K562 (cell line): ENCODE measurements around the gene UNKL. TPM values are rescaled to one million over a fixed set of nuclear protein-coding genes. Genes with fewer than 3 reads are reported as not detected.

Source experiments
- CTCFL ChIP-seq: IDR thresholded peaks from 2 replicates; pipeline ENCODE4 v1.6.1; 2011; ENCODE audit warnings: borderline replicate concordance, low read depth, mild to moderate bottlenecking, moderate library complexity, low read length; ENCODE audit not compliant: insufficient read depth, poor library complexity, severe bottlenecking
- ELK1 ChIP-seq: sonication (generic); formaldehyde crosslinking; IDR thresholded peaks from 2 replicates; pipeline ENCODE4 v1.8.1; 2022; ENCODE audit warnings: missing genetic modification reagents
- FOXK1 ChIP-seq: sonication (generic); formaldehyde crosslinking; IDR thresholded peaks from 2 replicates; pipeline ENCODE4 v1.8.0; 2022; ENCODE audit warnings: missing genetic modification reagents, mild to moderate bottlenecking, borderline replicate concordance
- MEF2A ChIP-seq: IDR thresholded peaks from 2 replicates; pipeline ENCODE4 v1.6.1; 2011; ENCODE audit warnings: low read depth, mild to moderate bottlenecking, low read length, moderate library complexity; ENCODE audit not compliant: control insufficient read depth
- PHF8 ChIP-seq: fragments of 200-600 bp; sonication (generic); IDR thresholded peaks from 2 replicates; pipeline ENCODE4 v1.6.1; 2012; ENCODE audit warnings: mixed run types, mild to moderate bottlenecking, inconsistent platforms, low read length, moderate library complexity, borderline replicate concordance
- SMAD3 ChIP-seq: fragments of 450-650 bp; formaldehyde crosslinking; conservative IDR thresholded peaks from 2 replicates; pipeline ENCODE4 v1.4.0; 2020; ENCODE audit warnings: mild to moderate bottlenecking
- ZBTB49 ChIP-seq: sonication (generic); formaldehyde crosslinking; IDR thresholded peaks from 2 replicates; pipeline ENCODE4 v1.8.0; 2022; ENCODE audit warnings: missing genetic modification reagents, mild to moderate bottlenecking, borderline replicate concordance
- ZNF143 ChIP-seq: sonication (generic); formaldehyde crosslinking; IDR thresholded peaks from 2 replicates; pipeline ENCODE4 v1.9.0; 2022; ENCODE audit warnings: mild to moderate bottlenecking, missing genetic modification reagents
- polyA plus RNA-seq, 8 experiments: library from polyadenylated mRNA; depleted of rRNA in 4 of 8; stranded (reverse) in 5 of 8; unstranded in 3 of 8; fragments of >200 nt; fragmentation: Nextera tagmentation in 2 of 8; fragmentation: Illumina TruSeq in 1 of 8; extraction: Ambion mirVana in 2 of 8; extraction: Trizol in 1 of 8; gene quantifications; 2 replicates each; pipeline versions ENCODE4 v1.2.1 to v1.2.3, GENCODE V29; 2011 to 2014; ENCODE audit warnings: inconsistent platforms in 1 of 8, missing spikeins in 1 of 8
- total RNA-seq, 7 experiments: library from RNA; depleted of rRNA in 6 of 7; stranded (reverse); fragments of >200 nt in 6 of 7; fragmentation: Illumina TruSeq in 2 of 7; extraction: Trizol in 2 of 7; gene quantifications; 2 replicates each; pipeline versions ENCODE4 v1.2.1 to v1.2.3, GENCODE V29; 2011 to 2021; ENCODE audit warnings: low replicate concordance in 1 of 7
- TF ChIP-seq, protein P1 (sequence below): sonication (generic); formaldehyde crosslinking; IDR thresholded peaks from 2 replicates; pipeline ENCODE4 v1.5.0; 2020; ENCODE audit warnings: missing genetic modification reagents
- TF ChIP-seq, protein P2 (sequence below): sonication (generic); formaldehyde crosslinking; IDR thresholded peaks from 2 replicates; pipeline ENCODE4 v1.8.1; 2022; ENCODE audit warnings: missing genetic modification reagents
- TF ChIP-seq, protein P3 (sequence below): sonication (generic); formaldehyde crosslinking; IDR thresholded peaks from 2 replicates; pipeline ENCODE4 v1.9.0; 2022; ENCODE audit warnings: mild to moderate bottlenecking, missing genetic modification reagents
- TF ChIP-seq, protein P4 (sequence below): fragments of 450-650 bp; conservative IDR thresholded peaks from 2 replicates; pipeline ENCODE4 v1.6.1; 2016; ENCODE audit warnings: missing genetic modification characterization, low read depth, mild to moderate bottlenecking, control low read depth, missing compliant biosample characterization

The UNKL gene
- total and polyA plus RNA-seq, 9 of the 15 experiments (the other 6 are each of a cell fraction or from before 2014, with no cell fraction given): 0.37 to 30.2 (median 5.1) TPM

DNA sequence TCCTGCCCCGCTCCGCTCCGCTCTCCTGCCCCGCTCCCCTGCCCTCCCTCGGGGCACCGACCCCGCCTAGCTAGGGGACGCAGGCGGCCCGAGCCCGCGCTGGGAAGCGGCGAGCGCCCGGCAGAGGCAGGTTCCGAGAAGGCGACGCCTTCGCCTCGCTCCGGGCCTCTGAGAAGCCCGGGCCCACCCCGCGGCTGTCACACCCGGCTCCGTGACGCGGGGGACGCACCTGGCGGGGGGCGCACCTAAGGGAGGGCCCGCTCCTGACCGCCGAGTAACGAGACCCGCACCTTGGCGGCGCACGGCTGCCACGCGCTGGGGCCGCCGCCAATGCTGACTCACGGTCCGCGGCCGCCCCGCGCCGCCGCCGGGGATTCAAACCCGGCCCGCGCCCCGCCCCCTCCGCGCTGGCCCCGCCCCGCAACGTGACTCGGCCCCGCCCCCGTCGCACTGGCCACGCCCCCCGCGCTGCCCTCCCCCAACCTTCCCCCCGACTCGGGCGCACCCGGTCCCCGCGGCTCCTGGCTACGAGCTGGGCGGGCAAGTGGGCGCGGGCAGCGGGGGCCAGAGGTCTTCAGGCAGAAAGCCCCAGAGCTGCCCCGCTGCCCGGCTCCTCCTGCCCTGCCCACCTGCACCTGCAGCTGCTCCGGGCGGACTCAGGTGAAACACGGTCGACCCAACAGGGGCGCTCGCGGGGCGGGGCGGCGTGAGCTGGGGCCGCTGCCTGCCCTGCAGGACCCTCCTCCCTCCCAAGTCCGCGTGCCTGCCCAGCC is 35.0 kb downstream of the UNKL start (continued):
- TF ChIP-seq ZBTB49 (no peak), PHF8 (peak; percentile 85; the same call in 1 of the 2 replicates), CTCFL (peak; percentile 13), SMAD3 (no peak), FOXK1 (CRISPR knock-in tag) (peak; percentile 66; the same call in 1 of the 2 replicates), ELK1 (0 out of 2 replicates have a peak, but pooled peaks have one; percentile 28), MEF2A (no peak), ZNF143 (CRISPR knock-in tag) (no peak)
- TF ChIP-seq, protein P1, sequence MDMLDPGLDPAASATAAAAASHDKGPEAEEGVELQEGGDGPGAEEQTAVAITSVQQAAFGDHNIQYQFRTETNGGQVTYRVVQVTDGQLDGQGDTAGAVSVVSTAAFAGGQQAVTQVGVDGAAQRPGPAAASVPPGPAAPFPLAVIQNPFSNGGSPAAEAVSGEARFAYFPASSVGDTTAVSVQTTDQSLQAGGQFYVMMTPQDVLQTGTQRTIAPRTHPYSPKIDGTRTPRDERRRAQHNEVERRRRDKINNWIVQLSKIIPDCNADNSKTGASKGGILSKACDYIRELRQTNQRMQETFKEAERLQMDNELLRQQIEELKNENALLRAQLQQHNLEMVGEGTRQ (CRISPR knock-in tag): no peak
- TF ChIP-seq, protein P2, sequence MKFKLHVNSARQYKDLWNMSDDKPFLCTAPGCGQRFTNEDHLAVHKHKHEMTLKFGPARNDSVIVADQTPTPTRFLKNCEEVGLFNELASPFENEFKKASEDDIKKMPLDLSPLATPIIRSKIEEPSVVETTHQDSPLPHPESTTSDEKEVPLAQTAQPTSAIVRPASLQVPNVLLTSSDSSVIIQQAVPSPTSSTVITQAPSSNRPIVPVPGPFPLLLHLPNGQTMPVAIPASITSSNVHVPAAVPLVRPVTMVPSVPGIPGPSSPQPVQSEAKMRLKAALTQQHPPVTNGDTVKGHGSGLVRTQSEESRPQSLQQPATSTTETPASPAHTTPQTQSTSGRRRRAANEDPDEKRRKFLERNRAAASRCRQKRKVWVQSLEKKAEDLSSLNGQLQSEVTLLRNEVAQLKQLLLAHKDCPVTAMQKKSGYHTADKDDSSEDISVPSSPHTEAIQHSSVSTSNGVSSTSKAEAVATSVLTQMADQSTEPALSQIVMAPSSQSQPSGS: no peak
- TF ChIP-seq, protein P3, sequence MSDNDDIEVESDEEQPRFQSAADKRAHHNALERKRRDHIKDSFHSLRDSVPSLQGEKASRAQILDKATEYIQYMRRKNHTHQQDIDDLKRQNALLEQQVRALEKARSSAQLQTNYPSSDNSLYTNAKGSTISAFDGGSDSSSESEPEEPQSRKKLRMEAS (CRISPR knock-in tag): 0 out of 2 replicates have a peak, but pooled peaks have one; percentile 31
- TF ChIP-seq, protein P4, sequence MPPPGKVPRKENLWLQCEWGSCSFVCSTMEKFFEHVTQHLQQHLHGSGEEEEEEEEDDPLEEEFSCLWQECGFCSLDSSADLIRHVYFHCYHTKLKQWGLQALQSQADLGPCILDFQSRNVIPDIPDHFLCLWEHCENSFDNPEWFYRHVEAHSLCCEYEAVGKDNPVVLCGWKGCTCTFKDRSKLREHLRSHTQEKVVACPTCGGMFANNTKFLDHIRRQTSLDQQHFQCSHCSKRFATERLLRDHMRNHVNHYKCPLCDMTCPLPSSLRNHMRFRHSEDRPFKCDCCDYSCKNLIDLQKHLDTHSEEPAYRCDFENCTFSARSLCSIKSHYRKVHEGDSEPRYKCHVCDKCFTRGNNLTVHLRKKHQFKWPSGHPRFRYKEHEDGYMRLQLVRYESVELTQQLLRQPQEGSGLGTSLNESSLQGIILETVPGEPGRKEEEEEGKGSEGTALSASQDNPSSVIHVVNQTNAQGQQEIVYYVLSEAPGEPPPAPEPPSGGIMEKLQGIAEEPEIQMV (tag): peak; percentile 95
